ENCODE measurements around the gene TEP1.

The TEP1 gene

DNA sequence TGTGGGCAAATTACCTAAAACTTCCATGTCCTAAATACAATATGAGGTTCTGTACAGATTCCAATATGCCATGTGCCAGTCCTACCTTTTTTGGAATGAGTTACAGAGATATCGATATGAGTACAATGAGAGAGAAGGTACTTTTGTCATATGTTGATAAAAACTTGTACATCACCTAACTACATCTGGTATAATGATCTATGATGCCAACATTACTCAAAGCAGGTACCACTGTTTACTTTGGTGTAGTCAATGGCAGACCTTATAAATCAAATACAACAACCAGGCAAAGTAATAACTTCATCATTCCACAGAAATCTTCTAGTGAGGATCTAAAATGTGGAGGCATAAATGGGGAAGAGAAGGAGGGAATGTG is 12.7 kb downstream of the TEP1 start:
- TF ChIP-seq, protein P1, sequence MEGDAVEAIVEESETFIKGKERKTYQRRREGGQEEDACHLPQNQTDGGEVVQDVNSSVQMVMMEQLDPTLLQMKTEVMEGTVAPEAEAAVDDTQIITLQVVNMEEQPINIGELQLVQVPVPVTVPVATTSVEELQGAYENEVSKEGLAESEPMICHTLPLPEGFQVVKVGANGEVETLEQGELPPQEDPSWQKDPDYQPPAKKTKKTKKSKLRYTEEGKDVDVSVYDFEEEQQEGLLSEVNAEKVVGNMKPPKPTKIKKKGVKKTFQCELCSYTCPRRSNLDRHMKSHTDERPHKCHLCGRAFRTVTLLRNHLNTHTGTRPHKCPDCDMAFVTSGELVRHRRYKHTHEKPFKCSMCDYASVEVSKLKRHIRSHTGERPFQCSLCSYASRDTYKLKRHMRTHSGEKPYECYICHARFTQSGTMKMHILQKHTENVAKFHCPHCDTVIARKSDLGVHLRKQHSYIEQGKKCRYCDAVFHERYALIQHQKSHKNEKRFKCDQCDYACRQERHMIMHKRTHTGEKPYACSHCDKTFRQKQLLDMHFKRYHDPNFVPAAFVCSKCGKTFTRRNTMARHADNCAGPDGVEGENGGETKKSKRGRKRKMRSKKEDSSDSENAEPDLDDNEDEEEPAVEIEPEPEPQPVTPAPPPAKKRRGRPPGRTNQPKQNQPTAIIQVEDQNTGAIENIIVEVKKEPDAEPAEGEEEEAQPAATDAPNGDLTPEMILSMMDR (IDR thresholded peaks at IDR 0.05; ENCODE audit: low read depth, low read length, poor library complexity, severe bottlenecking): no peak
- no peak for TF ChIP-seq EZH2phosphoT487 (IDR thresholded peaks at IDR 0.05; ENCODE audit: borderline replicate concordance, low read length)
- H3K4me1 ChIP-seq (ENCODE audit: control insufficient read depth, low read length): no peaks in the 10 kb centered on the region
- H3K4me3 ChIP-seq (ENCODE audit: low read length): no peak overlapping the region
- no peaks in the 10 kb centered on the region for H3F3A ChIP-seq (ENCODE audit: control insufficient read depth, insufficient read depth)
- no peaks in the 10 kb centered on the region for H3K9me2 ChIP-seq (replicated peaks; ENCODE audit: control insufficient read depth, low read length)
- no peak overlapping the region for H3K27ac ChIP-seq (ENCODE audit: low read depth, low read length)
- H3K27me3 ChIP-seq (ENCODE audit: control insufficient read depth, low read length): no peaks in the 10 kb centered on the region
- H3K4me2 ChIP-seq (ENCODE audit: low read length): no peak overlapping the region
- no peaks in the 10 kb centered on the region for H4K20me1 ChIP-seq (ENCODE audit: control insufficient read depth, insufficient read depth, low read depth, low read length)
- no peaks in the 10 kb centered on the region for H3K79me2 ChIP-seq (ENCODE audit: control insufficient read depth, low read length)
- H3K9me3 ChIP-seq (ENCODE audit: control insufficient read depth, insufficient read depth, low read length): no peaks in the 10 kb centered on the region
- H3K36me3 ChIP-seq (ENCODE audit: control insufficient read depth, low read length): peaks cover 55% of the 10 kb centered on the region

DNA sequence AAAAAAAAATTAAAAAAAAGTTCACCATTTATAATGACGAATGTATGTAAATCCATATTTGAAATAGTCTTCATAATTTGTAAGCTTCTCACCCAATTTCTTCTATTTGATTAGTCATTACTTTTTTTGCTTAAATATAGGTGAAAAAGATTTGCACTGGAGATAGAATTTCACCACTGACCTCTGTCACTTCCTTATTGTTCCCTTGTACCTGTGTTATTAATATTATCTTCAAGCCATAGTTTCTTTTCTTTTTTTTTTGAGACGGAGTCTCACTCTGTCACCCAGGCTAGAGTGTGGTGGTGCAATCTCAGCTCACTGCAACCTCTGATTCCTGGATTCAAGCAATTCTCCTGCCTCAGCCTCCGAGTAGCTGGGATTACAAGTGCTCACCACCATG is 15.8 kb downstream of the TEP1 start:
- no peaks in the 10 kb centered on the region for H3K9me2 ChIP-seq (replicated peaks; ENCODE audit: control insufficient read depth, low read length)
- no peaks in the 10 kb centered on the region for H3K4me1 ChIP-seq (ENCODE audit: control insufficient read depth, low read length)
- H3K36me3 ChIP-seq (ENCODE audit: control insufficient read depth, low read length): peaks cover 48% of the 10 kb centered on the region
- no peak for TF ChIP-seq EZH2phosphoT487 (IDR thresholded peaks at IDR 0.05; ENCODE audit: borderline replicate concordance, low read length)
- TF ChIP-seq, protein P1 (IDR thresholded peaks at IDR 0.05; ENCODE audit: low read depth, low read length, poor library complexity, severe bottlenecking): no peak
- no peaks in the 10 kb centered on the region for H3K79me2 ChIP-seq (ENCODE audit: control insufficient read depth, low read length)
- H3K9me3 ChIP-seq (ENCODE audit: control insufficient read depth, insufficient read depth, low read length): no peaks in the 10 kb centered on the region
- H3K4me2 ChIP-seq (ENCODE audit: low read length): no peak overlapping the region
- no peak overlapping the region for H3K27ac ChIP-seq (ENCODE audit: low read depth, low read length)
- H3F3A ChIP-seq (ENCODE audit: control insufficient read depth, insufficient read depth): no peaks in the 10 kb centered on the region
- no peaks in the 10 kb centered on the region for H4K20me1 ChIP-seq (ENCODE audit: control insufficient read depth, insufficient read depth, low read depth, low read length)
- H3K27me3 ChIP-seq (ENCODE audit: control insufficient read depth, low read length): no peaks in the 10 kb centered on the region
- no peak overlapping the region for H3K4me3 ChIP-seq (ENCODE audit: low read length)

DNA sequence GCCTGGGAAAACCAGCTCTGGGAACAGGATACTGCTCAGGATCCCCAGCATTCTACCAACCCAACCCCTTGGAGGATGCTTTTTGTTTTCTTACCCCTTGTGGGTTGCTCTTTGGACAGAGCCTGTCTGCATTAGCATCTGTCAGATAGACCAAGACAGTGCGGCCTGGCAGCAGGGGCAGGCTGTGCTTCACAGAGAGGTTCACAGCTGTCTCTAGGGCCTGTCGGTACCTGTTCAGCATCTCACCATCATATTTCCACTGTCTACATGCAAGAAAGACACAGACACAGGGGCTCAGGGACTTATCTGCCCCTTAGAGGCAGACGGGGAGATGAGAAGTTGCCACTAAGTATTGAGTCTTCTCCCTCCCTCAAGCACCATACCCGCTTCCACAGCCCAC is 21.8 kb downstream of the TEP1 start:
- H3K79me2 ChIP-seq (ENCODE audit: control insufficient read depth, low read length): no peaks in the 10 kb centered on the region
- peaks cover 65% of the 10 kb centered on the region for H3K36me3 ChIP-seq (ENCODE audit: control insufficient read depth, low read length)
- TF ChIP-seq, protein P1 (IDR thresholded peaks at IDR 0.05; ENCODE audit: low read depth, low read length, poor library complexity, severe bottlenecking): no peak
- TF ChIP-seq EZH2phosphoT487 (IDR thresholded peaks at IDR 0.05; ENCODE audit: borderline replicate concordance, low read length): no peak
- no peaks in the 10 kb centered on the region for H3K27me3 ChIP-seq (ENCODE audit: control insufficient read depth, low read length)
- H3K4me1 ChIP-seq (ENCODE audit: control insufficient read depth, low read length): no peaks in the 10 kb centered on the region
- no peaks in the 10 kb centered on the region for H4K20me1 ChIP-seq (ENCODE audit: control insufficient read depth, insufficient read depth, low read depth, low read length)
- H3K4me2 ChIP-seq (ENCODE audit: low read length): no peak overlapping the region
- no peak overlapping the region for H3K4me3 ChIP-seq (ENCODE audit: low read length)
- no peak overlapping the region for H3K27ac ChIP-seq (ENCODE audit: low read depth, low read length)
- H3K9me2 ChIP-seq (replicated peaks; ENCODE audit: control insufficient read depth, low read length): no peaks in the 10 kb centered on the region
- H3F3A ChIP-seq (ENCODE audit: control insufficient read depth, insufficient read depth): no peaks in the 10 kb centered on the region
- H3K9me3 ChIP-seq (ENCODE audit: control insufficient read depth, insufficient read depth, low read length): no peaks in the 10 kb centered on the region

DNA sequence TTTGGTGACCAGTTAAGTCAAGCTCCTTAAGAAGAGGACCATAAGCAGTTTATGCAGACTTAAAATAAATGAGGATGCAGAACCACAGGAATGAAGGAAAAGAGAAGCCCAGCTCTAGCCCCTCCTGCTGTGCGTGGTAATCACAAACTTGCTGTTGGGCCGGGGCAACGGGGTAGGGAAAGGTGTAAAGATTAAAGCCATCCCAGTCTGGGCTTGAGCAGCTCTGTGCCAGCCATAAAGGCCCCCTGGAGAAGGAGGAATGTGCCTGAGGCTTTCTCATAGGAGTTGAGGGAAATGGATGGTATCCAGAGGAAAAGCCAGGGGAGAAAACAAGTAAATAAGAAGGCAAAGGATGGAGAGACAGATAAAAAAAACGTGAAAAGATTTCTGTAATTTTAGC is 25.1 kb downstream of the TEP1 start:
- no peaks in the 10 kb centered on the region for H3F3A ChIP-seq (ENCODE audit: control insufficient read depth, insufficient read depth)
- no peaks in the 10 kb centered on the region for H3K9me2 ChIP-seq (replicated peaks; ENCODE audit: control insufficient read depth, low read length)
- H3K27ac ChIP-seq (ENCODE audit: low read depth, low read length): no peak overlapping the region
- H3K9me3 ChIP-seq (ENCODE audit: control insufficient read depth, insufficient read depth, low read length): no peaks in the 10 kb centered on the region
- no peaks in the 10 kb centered on the region for H3K79me2 ChIP-seq (ENCODE audit: control insufficient read depth, low read length)
- no peaks in the 10 kb centered on the region for H3K4me1 ChIP-seq (ENCODE audit: control insufficient read depth, low read length)
- no peak overlapping the region for H3K4me3 ChIP-seq (ENCODE audit: low read length)
- no peaks in the 10 kb centered on the region for H4K20me1 ChIP-seq (ENCODE audit: control insufficient read depth, insufficient read depth, low read depth, low read length)
- no peak overlapping the region for H3K4me2 ChIP-seq (ENCODE audit: low read length)
- no peaks in the 10 kb centered on the region for H3K27me3 ChIP-seq (ENCODE audit: control insufficient read depth, low read length)
- H3K36me3 ChIP-seq (ENCODE audit: control insufficient read depth, low read length): peaks cover 70% of the 10 kb centered on the region
- TF ChIP-seq EZH2phosphoT487 (IDR thresholded peaks at IDR 0.05; ENCODE audit: borderline replicate concordance, low read length): no peak
- TF ChIP-seq, protein P1 (IDR thresholded peaks at IDR 0.05; ENCODE audit: low read depth, low read length, poor library complexity, severe bottlenecking): no peak

Measured in DOHH2 (cell line).